Measurements from ENCODE around the gene PRF1.
"Not testable (repeated sequence)": the region's sequence is repeated elsewhere in the genome, so short reads cannot be mapped to it uniquely, and the experiment has no call there.

DNA sequence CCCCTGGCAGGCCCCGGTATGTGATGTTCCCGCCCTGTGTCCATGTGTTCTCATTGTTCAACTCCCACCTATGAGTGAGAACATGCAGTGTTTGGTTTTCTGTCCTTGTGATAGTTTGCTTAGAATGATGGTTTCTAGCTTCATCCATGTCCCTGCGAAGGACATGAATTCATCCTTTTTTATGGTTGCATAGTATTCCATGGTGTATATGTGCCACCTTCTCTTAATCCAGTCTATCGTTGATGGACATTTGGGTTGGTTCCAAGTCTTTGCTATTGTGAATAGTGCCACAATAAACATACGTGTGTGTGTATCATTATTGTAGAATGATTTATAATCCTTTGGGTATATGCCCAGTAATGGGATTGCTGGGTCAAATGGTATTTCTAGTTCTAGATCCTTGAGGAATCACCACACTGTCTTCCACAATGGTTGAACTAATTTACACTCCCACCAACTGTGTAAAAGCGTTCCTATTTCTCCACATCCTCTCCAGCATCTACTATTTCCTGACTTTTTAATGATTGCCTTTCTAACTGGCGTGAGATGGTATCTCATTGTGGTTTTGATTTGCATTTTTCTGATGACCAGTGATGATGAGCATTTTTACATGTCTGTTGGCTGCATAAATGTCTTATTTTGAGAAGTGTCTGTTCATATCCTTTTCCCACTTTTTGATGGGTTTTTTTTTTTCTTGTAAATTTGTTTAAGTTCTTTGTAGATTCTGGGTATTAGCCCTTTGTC, 37.3 kb upstream of the PRF1 start:
- TF ChIP-seq EZH2 (IDR thresholded peaks at IDR 0.05; ENCODE audit: borderline replicate concordance); EZH2phosphoT487 (IDR thresholded peaks at IDR 0.05; ENCODE audit: low read depth, severe bottlenecking, unreplicated experiment): not testable (repeated sequence)
- TF ChIP-seq, protein P1, sequence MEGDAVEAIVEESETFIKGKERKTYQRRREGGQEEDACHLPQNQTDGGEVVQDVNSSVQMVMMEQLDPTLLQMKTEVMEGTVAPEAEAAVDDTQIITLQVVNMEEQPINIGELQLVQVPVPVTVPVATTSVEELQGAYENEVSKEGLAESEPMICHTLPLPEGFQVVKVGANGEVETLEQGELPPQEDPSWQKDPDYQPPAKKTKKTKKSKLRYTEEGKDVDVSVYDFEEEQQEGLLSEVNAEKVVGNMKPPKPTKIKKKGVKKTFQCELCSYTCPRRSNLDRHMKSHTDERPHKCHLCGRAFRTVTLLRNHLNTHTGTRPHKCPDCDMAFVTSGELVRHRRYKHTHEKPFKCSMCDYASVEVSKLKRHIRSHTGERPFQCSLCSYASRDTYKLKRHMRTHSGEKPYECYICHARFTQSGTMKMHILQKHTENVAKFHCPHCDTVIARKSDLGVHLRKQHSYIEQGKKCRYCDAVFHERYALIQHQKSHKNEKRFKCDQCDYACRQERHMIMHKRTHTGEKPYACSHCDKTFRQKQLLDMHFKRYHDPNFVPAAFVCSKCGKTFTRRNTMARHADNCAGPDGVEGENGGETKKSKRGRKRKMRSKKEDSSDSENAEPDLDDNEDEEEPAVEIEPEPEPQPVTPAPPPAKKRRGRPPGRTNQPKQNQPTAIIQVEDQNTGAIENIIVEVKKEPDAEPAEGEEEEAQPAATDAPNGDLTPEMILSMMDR (IDR thresholded peaks at IDR 0.05; ENCODE audit: poor library complexity): not testable (repeated sequence)

Measured in hepatocyte (in vitro differentiated cells).